Bronchial epithelial cell (primary cell): Measurements from ENCODE around the gene NAV1. TPM values are rescaled to one million over a fixed set of nuclear protein-coding genes. Genes with fewer than 3 reads are reported as not detected.

Experiments
- DNase-seq: peaks from one replicate; pipeline ENCODE4 v3.0.0-alpha.2; 2010; ENCODE audit warnings: low read depth
- FAIRE-seq: peaks from 2 replicates; lab custom pipeline; 2011; peaks lifted over from hg19 to GRCh38; lab: Jason Lieb, UNC
- H3K27me3 ChIP-seq: 2 replicates; pipeline ENCODE4 v1.5.1; 2011; ENCODE audit warnings: low read length; ENCODE audit not compliant: control insufficient read depth, insufficient read depth
- H3K36me3 ChIP-seq: 2 replicates; pipeline ENCODE4 v1.5.1; 2011; ENCODE audit warnings: low read length; ENCODE audit not compliant: control insufficient read depth, insufficient read depth
- H3K4me3 ChIP-seq: 2 replicates; pipeline ENCODE4 v1.5.1; 2011; ENCODE audit warnings: mild to moderate bottlenecking, low read depth, low read length, control low read depth
- total RNA-seq: library from RNA; depleted of rRNA; stranded (reverse); fragments of >200 nt; gene quantifications from 2 replicates; pipeline ENCODE4 v1.2.1, GENCODE V29; 2014
- TF ChIP-seq, protein P1 (sequence below): IDR thresholded peaks from 2 replicates; pipeline ENCODE4 v1.5.1; 2011; ENCODE audit warnings: mild to moderate bottlenecking, moderate library complexity, low read length, control low read depth, inconsistent platforms; ENCODE audit not compliant: insufficient read depth, severe bottlenecking

Gene NAV1
- total RNA-seq, 1 donor from 2014 or later: 1.6 TPM

GRCh38 chr1:201556841-201557571 is 18.1 kb downstream of the NAV1 start:
- no peak for FAIRE-seq
- Histone ChIP-seq H3K4me3 (no peak overlapping the region), H3K27me3 (no peaks in the 10 kb centered on the region), H3K36me3 (no peaks in the 10 kb centered on the region)
- TF ChIP-seq, protein P1, sequence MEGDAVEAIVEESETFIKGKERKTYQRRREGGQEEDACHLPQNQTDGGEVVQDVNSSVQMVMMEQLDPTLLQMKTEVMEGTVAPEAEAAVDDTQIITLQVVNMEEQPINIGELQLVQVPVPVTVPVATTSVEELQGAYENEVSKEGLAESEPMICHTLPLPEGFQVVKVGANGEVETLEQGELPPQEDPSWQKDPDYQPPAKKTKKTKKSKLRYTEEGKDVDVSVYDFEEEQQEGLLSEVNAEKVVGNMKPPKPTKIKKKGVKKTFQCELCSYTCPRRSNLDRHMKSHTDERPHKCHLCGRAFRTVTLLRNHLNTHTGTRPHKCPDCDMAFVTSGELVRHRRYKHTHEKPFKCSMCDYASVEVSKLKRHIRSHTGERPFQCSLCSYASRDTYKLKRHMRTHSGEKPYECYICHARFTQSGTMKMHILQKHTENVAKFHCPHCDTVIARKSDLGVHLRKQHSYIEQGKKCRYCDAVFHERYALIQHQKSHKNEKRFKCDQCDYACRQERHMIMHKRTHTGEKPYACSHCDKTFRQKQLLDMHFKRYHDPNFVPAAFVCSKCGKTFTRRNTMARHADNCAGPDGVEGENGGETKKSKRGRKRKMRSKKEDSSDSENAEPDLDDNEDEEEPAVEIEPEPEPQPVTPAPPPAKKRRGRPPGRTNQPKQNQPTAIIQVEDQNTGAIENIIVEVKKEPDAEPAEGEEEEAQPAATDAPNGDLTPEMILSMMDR: no peak
- no peak for DNase-seq

- Histone ChIP-seq H3K27me3 (no peaks in the 10 kb centered on the region), H3K36me3 (no peaks in the 10 kb centered on the region), H3K4me3 (no peak overlapping the region)
- TF ChIP-seq, protein P1: no peak
- DNase-seq: no peak
- no peak for FAIRE-seq
Observed at GRCh38 chr1:201557572-201557958, 18.6 kb downstream of the NAV1 start.

- DNase-seq (peak; percentile 62), FAIRE-seq (peak; percentile 70)
- Histone ChIP-seq H3K36me3 (no peaks in the 10 kb centered on the region), H3K27me3 (no peaks in the 10 kb centered on the region), H3K4me3 (no peak overlapping the region)
- TF ChIP-seq, protein P1: peak; percentile 98
Observed at GRCh38 chr1:201559679-201560162, 20.8 kb downstream of the NAV1 start.

GRCh38 chr1:201560328-201561194 is 21.6 kb downstream of the NAV1 start:
- TF ChIP-seq, protein P1: no peak
- H3K27me3 ChIP-seq: no peaks in the 10 kb centered on the region
- FAIRE-seq: no peak
- no peak for DNase-seq
- H3K4me3 ChIP-seq: no peak overlapping the region
- H3K36me3 ChIP-seq: no peaks in the 10 kb centered on the region

DNA sequence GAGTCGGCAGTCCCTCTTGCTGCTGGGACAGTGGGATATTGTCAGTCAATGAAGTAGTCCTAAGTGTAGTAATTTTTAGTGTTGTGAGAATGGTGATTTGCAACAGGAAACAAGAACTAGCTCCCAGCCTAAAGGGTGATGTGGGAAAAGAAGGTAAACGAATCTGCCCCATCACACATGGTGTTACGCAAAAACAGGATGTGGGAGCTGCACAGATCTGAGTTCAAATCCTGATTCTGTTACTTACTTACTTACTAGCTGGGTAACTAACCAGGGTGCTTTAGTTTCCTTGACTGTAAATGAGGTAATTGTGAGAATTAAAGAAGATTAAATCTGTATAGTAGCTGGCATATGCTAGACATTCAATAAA is 22.3 kb downstream of the NAV1 start:
- TF ChIP-seq, protein P1: no peak
- H3K27me3 ChIP-seq: no peaks in the 10 kb centered on the region
- FAIRE-seq: no peak
- no peak for DNase-seq
- H3K36me3 ChIP-seq: no peaks in the 10 kb centered on the region
- H3K4me3 ChIP-seq: no peak overlapping the region
